BE2C (cell line): ENCODE results near the gene RHBDF1.

ENCODE experiments used
- DNase-seq: peaks from one replicate; pipeline ENCODE4 v3.0.0-alpha.2; 2020
- H3K27me3 ChIP-seq: fragments of 250-450 bp; sonication (Bioruptor Pico); 2 replicates; pipeline ENCODE4 v1.5.1; 2020; ENCODE audit warnings: mild to moderate bottlenecking
- H3K36me3 ChIP-seq: fragments of 250-450 bp; sonication (Bioruptor Pico); 2 replicates; pipeline ENCODE4 v1.5.1; 2020; ENCODE audit warnings: mild to moderate bottlenecking
- H3K4me1 ChIP-seq: fragments of 250-450 bp; sonication (Bioruptor Pico); 2 replicates; pipeline ENCODE4 v1.5.1; 2020
- H3K4me3 ChIP-seq: 2 replicates; pipeline ENCODE4 v1.5.1; 2011; ENCODE audit warnings: low read depth, low read length
- H3K9me3 ChIP-seq: fragments of 250-450 bp; sonication (Bioruptor Pico); 2 replicates; pipeline ENCODE4 v1.5.1; 2020
- CTCF ChIP-seq: IDR thresholded peaks from 2 replicates; pipeline ENCODE4 v1.5.1; 2012; ENCODE audit warnings: mild to moderate bottlenecking, low read depth, low read length

The RHBDF1 gene

GRCh38 chr16:67183-67791 lies 5.1 kb downstream of the RHBDF1 start:
- no peak for DNase-seq
- H3K4me1 ChIP-seq, result no peaks in the 10 kb centered on the region
- no peak for TF ChIP-seq CTCF

GRCh38 chr16:66309-67182 lies 5.9 kb downstream of the RHBDF1 start:
- H3K36me3 ChIP-seq, result no peaks in the 10 kb centered on the region
- no peak overlapping the region for H3K4me3 ChIP-seq
- no peak for DNase-seq
- no peak for TF ChIP-seq CTCF
- peaks cover 29% of the 10 kb centered on the region for H3K27me3 ChIP-seq
- H3K4me1 ChIP-seq, result no peaks in the 10 kb centered on the region
- no peaks in the 10 kb centered on the region for H3K9me3 ChIP-seq

More at GRCh38 chr16:67183-67791, 5.1 kb downstream of the RHBDF1 start:
- peaks cover 27% of the 10 kb centered on the region for H3K27me3 ChIP-seq
- H3K4me3 ChIP-seq, result no peak overlapping the region
- no peaks in the 10 kb centered on the region for H3K36me3 ChIP-seq
- H3K9me3 ChIP-seq, result no peaks in the 10 kb centered on the region

- H3K4me3 ChIP-seq, result no peak overlapping the region
- H3K27me3 ChIP-seq, result peaks cover 33% of the 10 kb centered on the region
- TF ChIP-seq CTCF, result peak; percentile 97
- no peaks in the 10 kb centered on the region for H3K9me3 ChIP-seq
- DNase-seq, result peak; percentile 92
- no peaks in the 10 kb centered on the region for H3K4me1 ChIP-seq
- H3K36me3 ChIP-seq, result no peaks in the 10 kb centered on the region
Observed at GRCh38 chr16:65745-66144, 6.7 kb downstream of the RHBDF1 start.

- Histone ChIP-seq H3K4me1 (no peaks in the 10 kb centered on the region), H3K36me3 (no peaks in the 10 kb centered on the region), H3K4me3 (no peak overlapping the region), H3K9me3 (no peaks in the 10 kb centered on the region), H3K27me3 (peaks cover 42% of the 10 kb centered on the region)
- DNase-seq, result no peak
- TF ChIP-seq CTCF, result no peak
Observed at GRCh38 chr16:64914-65255, 7.5 kb downstream of the RHBDF1 start.

DNA sequence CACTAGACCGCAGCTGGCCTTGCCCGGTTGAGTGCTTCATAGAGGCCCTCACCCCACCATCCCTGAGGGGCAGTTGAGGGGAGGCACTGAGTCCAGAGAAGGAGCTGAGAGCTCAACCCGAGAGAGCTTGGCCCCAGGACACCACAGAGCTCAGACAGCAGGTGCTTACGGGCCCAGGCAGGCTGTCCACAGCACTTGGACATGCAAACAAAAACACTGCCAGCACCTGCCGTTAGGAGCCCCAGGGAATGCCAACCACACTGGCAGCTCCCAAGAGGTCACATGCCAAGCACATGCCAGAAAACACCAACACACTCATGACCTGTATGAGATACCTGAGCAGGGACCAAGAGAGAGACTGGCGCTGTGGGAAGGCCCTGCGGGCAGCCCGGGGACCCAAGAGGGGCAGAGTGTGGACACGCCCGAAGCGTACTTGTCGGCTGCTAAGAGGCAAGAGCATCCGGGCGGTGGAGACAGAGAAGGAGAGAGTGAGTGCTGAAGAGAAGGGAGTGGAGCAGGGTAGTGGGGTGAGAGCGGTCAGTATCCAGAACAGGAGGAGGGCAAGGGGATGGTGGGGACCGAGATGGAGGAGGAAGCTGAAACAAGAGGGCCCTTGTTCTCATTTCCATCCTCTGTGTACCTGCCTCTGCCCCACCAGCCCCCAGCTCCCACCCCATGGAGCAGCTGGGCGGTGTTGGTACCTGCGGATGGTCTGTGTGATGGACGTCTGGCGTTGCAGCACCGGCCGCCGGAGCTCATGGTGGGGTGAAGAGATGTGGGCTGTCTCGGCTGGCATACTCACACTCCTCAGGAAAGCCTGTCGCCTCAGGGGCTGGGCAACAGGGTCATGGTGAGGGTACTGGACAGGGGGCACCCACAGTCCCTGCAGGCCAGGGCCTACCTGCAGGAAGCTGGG lies 8.2 kb downstream of the RHBDF1 start:
- Histone ChIP-seq H3K9me3 (no peaks in the 10 kb centered on the region), H3K4me1 (no peaks in the 10 kb centered on the region), H3K4me3 (no peak overlapping the region), H3K36me3 (no peaks in the 10 kb centered on the region), H3K27me3 (peaks cover 46% of the 10 kb centered on the region)
- DNase-seq, result no peak
- no peak for TF ChIP-seq CTCF
